Osteoblast (primary cell): ENCODE data around the gene SLC25A21. TPM values are rescaled to one million over a fixed set of nuclear protein-coding genes. Genes with fewer than 3 reads are reported as not detected.

Experiments
- DNase-seq: peaks from one replicate; pipeline ENCODE4 v3.0.0; 2011; ENCODE audit warnings: low spot score, mixed read lengths; ENCODE audit not compliant: insufficient read length; ENCODE audit errors: missing footprints
- H2AFZ ChIP-seq: 2 replicates; pipeline ENCODE4 v1.6.0; 2011; ENCODE audit warnings: mild to moderate bottlenecking, low read length
- H3K27ac ChIP-seq: 2 replicates; pipeline ENCODE4 v1.5.1; 2011; ENCODE audit warnings: mild to moderate bottlenecking, low read depth, low read length, moderate library complexity
- H3K27me3 ChIP-seq: 2 replicates; pipeline ENCODE4 v1.6.0; 2012; ENCODE audit warnings: mild to moderate bottlenecking, control low read depth, inconsistent platforms, low read length, moderate library complexity; ENCODE audit not compliant: insufficient read depth
- H3K36me3 ChIP-seq: 2 replicates; pipeline ENCODE4 v1.5.1; 2011; ENCODE audit warnings: mild to moderate bottlenecking, low read length, control low read depth, moderate library complexity; ENCODE audit not compliant: insufficient read depth
- H3K4me1 ChIP-seq: 2 replicates; pipeline ENCODE4 v1.5.1; 2011; ENCODE audit warnings: mild to moderate bottlenecking, low read length, control low read depth, moderate library complexity; ENCODE audit not compliant: insufficient read depth
- H3K4me2 ChIP-seq: 2 replicates; pipeline ENCODE4 v1.6.0; 2011; ENCODE audit warnings: mild to moderate bottlenecking, low read length; ENCODE audit not compliant: insufficient read depth
- H3K4me3 ChIP-seq: fragments of 200-600 bp; sonication (generic); 3 replicates; pipeline ENCODE4 v1.5.1; 2012; ENCODE audit warnings: mild to moderate bottlenecking, low read length, inconsistent platforms; ENCODE audit not compliant: insufficient read depth
- H3K79me2 ChIP-seq: 2 replicates; pipeline ENCODE4 v1.6.0; 2012; ENCODE audit warnings: mild to moderate bottlenecking, low read length, control low read depth, inconsistent platforms; ENCODE audit not compliant: insufficient read depth
- H3K9me3 ChIP-seq: 2 replicates; pipeline ENCODE4 v1.5.1; 2011; ENCODE audit warnings: low read depth, low read length, control low read depth
- H4K20me1 ChIP-seq: 2 replicates; pipeline ENCODE4 v1.6.0; 2012; ENCODE audit warnings: mild to moderate bottlenecking, low read length, control low read depth; ENCODE audit not compliant: insufficient read depth
- total RNA-seq: library from RNA; depleted of rRNA; stranded (reverse); fragments of >200 nt; gene quantifications from 2 replicates; pipeline ENCODE4 v1.2.3, GENCODE V29; 2012
- TF ChIP-seq, protein P1 (sequence below): IDR thresholded peaks from 2 replicates; pipeline ENCODE4 v1.5.1; 2011; ENCODE audit warnings: mild to moderate bottlenecking, low read depth, low read length, moderate library complexity; ENCODE audit errors: extremely low read depth

Gene SLC25A21
- total RNA-seq, 1 donor: 0.72 TPM

GRCh38 chr14:36751920-36752319 is 420.5 kb downstream of the SLC25A21 start:
- no peaks in the 10 kb centered on the region for H3K36me3 ChIP-seq
- no peaks in the 10 kb centered on the region for H4K20me1 ChIP-seq
- H3K4me3 ChIP-seq: no peak overlapping the region
- no peak overlapping the region for H3K4me2 ChIP-seq
- H3K27ac ChIP-seq: no peak overlapping the region
- H2AFZ ChIP-seq: no peak overlapping the region
- H3K79me2 ChIP-seq: no peaks in the 10 kb centered on the region
- DNase-seq: no peak
- H3K4me1 ChIP-seq: no peaks in the 10 kb centered on the region
- no peaks in the 10 kb centered on the region for H3K27me3 ChIP-seq
- TF ChIP-seq, protein P1, sequence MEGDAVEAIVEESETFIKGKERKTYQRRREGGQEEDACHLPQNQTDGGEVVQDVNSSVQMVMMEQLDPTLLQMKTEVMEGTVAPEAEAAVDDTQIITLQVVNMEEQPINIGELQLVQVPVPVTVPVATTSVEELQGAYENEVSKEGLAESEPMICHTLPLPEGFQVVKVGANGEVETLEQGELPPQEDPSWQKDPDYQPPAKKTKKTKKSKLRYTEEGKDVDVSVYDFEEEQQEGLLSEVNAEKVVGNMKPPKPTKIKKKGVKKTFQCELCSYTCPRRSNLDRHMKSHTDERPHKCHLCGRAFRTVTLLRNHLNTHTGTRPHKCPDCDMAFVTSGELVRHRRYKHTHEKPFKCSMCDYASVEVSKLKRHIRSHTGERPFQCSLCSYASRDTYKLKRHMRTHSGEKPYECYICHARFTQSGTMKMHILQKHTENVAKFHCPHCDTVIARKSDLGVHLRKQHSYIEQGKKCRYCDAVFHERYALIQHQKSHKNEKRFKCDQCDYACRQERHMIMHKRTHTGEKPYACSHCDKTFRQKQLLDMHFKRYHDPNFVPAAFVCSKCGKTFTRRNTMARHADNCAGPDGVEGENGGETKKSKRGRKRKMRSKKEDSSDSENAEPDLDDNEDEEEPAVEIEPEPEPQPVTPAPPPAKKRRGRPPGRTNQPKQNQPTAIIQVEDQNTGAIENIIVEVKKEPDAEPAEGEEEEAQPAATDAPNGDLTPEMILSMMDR: no peak
- H3K9me3 ChIP-seq: no peaks in the 10 kb centered on the region

DNA sequence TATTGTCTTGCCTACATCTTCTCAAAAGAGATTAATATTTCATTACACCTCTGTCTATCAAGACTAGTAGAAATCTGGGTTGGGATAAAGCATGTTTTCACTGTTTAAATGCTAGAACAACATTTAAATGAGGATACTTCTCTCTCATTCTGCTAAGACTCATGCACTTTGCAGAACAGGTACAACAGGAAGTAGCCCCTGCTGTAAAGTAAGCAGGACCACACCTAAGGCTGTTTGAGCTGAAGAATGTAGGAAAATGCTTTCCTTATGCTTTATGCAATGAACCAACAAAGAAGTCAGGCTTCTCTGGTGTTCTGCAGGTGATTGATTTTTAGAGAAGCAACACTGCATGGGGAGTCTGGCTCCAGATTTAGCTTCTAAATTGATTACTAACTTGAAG is 421.3 kb downstream of the SLC25A21 start:
- H2AFZ ChIP-seq: no peak overlapping the region
- no peaks in the 10 kb centered on the region for H3K4me1 ChIP-seq
- no peaks in the 10 kb centered on the region for H3K79me2 ChIP-seq
- H3K27me3 ChIP-seq: no peaks in the 10 kb centered on the region
- H4K20me1 ChIP-seq: no peaks in the 10 kb centered on the region
- TF ChIP-seq, protein P1: no peak
- H3K27ac ChIP-seq: no peak overlapping the region
- H3K4me3 ChIP-seq: no peak overlapping the region
- H3K4me2 ChIP-seq: no peak overlapping the region
- H3K36me3 ChIP-seq: no peaks in the 10 kb centered on the region
- no peaks in the 10 kb centered on the region for H3K9me3 ChIP-seq
- no peak for DNase-seq

DNA sequence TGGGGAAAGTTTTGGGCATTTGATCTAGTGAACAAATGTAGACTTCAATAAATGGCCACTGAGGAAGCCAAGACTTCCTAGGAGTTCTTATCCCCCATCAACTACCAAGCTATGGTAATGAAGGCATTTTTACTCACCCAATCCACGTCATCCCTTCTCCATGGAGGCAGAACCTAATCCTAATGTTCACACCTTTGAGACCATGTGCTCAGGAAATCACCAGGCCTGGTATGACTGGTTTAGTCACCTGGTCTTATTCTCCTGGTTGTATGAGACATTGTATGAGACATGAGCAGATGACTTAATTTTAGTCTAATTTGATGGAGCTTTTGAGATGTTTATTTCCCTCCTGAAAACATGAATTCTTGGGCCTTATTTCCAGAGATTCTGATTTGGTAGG is 422.2 kb downstream of the SLC25A21 start:
- Histone ChIP-seq H2AFZ (no peak overlapping the region), H3K36me3 (no peaks in the 10 kb centered on the region), H3K4me3 (no peak overlapping the region), H3K27ac (no peak overlapping the region), H3K9me3 (no peaks in the 10 kb centered on the region), H3K79me2 (no peaks in the 10 kb centered on the region), H4K20me1 (no peaks in the 10 kb centered on the region), H3K4me2 (no peak overlapping the region), H3K4me1 (no peaks in the 10 kb centered on the region), H3K27me3 (no peaks in the 10 kb centered on the region)
- DNase-seq: no peak
- TF ChIP-seq, protein P1: no peak

GRCh38 chr14:36748610-36749213 is 423.7 kb downstream of the SLC25A21 start:
- Histone ChIP-seq H3K27ac (no peak overlapping the region), H2AFZ (no peak overlapping the region), H3K4me3 (no peak overlapping the region), H3K36me3 (no peaks in the 10 kb centered on the region), H3K4me2 (no peak overlapping the region), H3K9me3 (no peaks in the 10 kb centered on the region), H3K27me3 (no peaks in the 10 kb centered on the region), H3K79me2 (no peaks in the 10 kb centered on the region), H4K20me1 (no peaks in the 10 kb centered on the region), H3K4me1 (no peaks in the 10 kb centered on the region)
- no peak for DNase-seq
- TF ChIP-seq, protein P1: no peak
